HUES6 (cell line): ENCODE results near the gene CHCHD4.

ENCODE experiments used
- H3K27ac ChIP-seq: 2 replicates; pipeline ENCODE4 v1.7.0; 2013; ENCODE audit warnings: low read depth, mild to moderate bottlenecking, low read length, inconsistent platforms
- H3K27me3 ChIP-seq: 2 replicates; pipeline ENCODE4 v1.6.1; 2013; ENCODE audit warnings: low read length; ENCODE audit not compliant: control insufficient read depth, insufficient read depth
- H3K36me3 ChIP-seq: 2 replicates; pipeline ENCODE4 v1.6.1; 2013; ENCODE audit warnings: low read length; ENCODE audit not compliant: control insufficient read depth, insufficient read depth
- H3K4me1 ChIP-seq: 2 replicates; pipeline ENCODE4 v1.6.1; 2013; ENCODE audit warnings: low read length; ENCODE audit not compliant: control insufficient read depth, insufficient read depth
- H3K4me3 ChIP-seq: 2 replicates; pipeline ENCODE4 v1.5.1; 2013; ENCODE audit warnings: low read depth, low read length
- H3K9ac ChIP-seq: one replicate; pipeline ENCODE4 v1.6.1; 2013; ENCODE audit warnings: mild to moderate bottlenecking, low read length
- H3K9me3 ChIP-seq: 2 replicates; pipeline ENCODE4 v1.6.1; 2013; ENCODE audit warnings: low read depth, low read length; ENCODE audit not compliant: control insufficient read depth, insufficient read depth

CHCHD4 gene

DNA sequence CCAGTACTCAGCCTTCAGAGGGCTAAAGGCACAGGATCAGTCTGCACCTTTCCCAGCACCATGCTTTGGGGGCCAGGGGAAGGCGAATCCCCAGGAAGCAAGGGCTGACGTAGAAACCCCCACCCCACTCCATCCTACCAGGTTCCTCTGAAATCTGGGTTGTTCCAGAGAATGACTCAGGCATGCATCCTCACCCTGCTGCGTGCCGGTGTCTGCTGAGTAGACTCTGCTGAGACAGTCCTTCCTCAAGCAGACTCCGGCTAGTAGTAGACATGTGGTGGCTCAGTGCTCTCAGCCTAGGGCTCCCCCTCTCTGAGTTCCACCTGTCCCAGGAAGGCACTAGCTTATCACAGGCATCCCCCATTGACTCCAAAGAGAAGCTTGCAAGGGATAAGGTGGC, 9.2 kb upstream of the CHCHD4 start:
- H3K27ac ChIP-seq, result no peak overlapping the region
- no peak overlapping the region for H3K4me3 ChIP-seq
- H3K36me3 ChIP-seq, result peaks cover 97% of the 10 kb centered on the region
- no peaks in the 10 kb centered on the region for H3K9me3 ChIP-seq
- no peaks in the 10 kb centered on the region for H3K27me3 ChIP-seq
- H3K4me1 ChIP-seq, result no peaks in the 10 kb centered on the region
- H3K9ac ChIP-seq, result no peak overlapping the region

DNA sequence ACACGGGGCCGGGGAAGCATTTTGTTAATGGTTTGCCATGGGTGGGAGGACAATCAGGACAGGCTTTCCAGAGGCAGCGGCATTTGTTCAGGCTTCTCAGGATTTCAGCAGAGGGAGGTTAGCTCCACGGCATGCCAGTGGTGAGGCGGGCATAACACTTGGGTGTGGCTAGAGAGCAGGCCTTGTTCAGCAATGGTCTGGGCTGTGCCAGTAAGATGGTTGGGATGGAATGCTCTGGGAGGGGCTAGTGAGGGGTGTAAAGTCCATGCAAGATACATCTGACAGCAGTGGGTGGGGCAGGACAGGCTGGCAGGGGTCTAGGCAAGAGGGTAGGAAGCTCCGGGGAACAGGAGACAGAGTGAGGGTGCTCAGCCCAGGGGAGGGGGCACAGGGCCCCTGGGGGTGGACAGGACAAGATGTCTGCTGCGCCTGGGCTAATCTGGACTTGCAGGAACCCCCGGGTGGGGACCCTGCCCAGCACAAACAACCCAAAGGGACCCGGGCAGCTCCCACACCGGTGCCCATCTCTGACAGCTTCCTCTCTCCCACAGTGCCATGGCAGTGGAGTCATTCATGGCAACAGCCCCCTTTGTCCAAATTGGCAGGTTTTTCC, 8.6 kb upstream of the CHCHD4 start:
- Histone ChIP-seq H3K36me3 (peaks cover 95% of the 10 kb centered on the region), H3K4me1 (no peaks in the 10 kb centered on the region), H3K27ac (no peak overlapping the region), H3K4me3 (no peak overlapping the region), H3K9ac (no peak overlapping the region), H3K9me3 (no peaks in the 10 kb centered on the region), H3K27me3 (no peaks in the 10 kb centered on the region)

DNA sequence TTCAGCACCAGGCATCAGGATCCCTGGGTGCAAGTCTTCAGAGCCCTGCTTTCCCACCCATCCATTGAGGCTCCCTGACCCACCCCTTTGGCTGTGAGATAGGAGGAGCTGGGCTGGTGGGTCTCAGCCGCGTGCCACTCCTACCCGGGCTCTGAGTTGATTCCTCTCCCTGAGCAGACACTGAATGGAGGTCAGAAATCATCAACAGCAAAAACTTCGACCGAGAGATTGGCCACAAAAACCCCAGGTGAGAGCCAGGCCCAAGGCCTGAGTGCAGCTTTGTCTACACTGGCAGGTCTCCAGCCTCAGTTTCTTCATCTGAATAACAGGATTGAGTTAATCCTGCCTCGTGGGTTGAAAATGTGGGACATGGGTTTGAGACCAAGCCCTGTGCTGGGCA, 8.0 kb upstream of the CHCHD4 start:
- H3K9ac ChIP-seq, result no peak overlapping the region
- H3K36me3 ChIP-seq, result peaks cover 95% of the 10 kb centered on the region
- H3K27ac ChIP-seq, result no peak overlapping the region
- H3K27me3 ChIP-seq, result no peaks in the 10 kb centered on the region
- no peaks in the 10 kb centered on the region for H3K4me1 ChIP-seq
- no peak overlapping the region for H3K4me3 ChIP-seq
- no peaks in the 10 kb centered on the region for H3K9me3 ChIP-seq

- Histone ChIP-seq H3K36me3 (peaks cover 95% of the 10 kb centered on the region), H3K4me1 (no peaks in the 10 kb centered on the region), H3K9me3 (no peaks in the 10 kb centered on the region), H3K9ac (no peak overlapping the region), H3K27ac (no peak overlapping the region), H3K27me3 (no peaks in the 10 kb centered on the region), H3K4me3 (no peak overlapping the region)
These were observed 7.5 kb upstream of the CHCHD4 start for GRCh38 chr3:14132120-14132519.

GRCh38 chr3:14131134-14131533, 6.5 kb upstream of the CHCHD4 start:
- H3K27me3 ChIP-seq, result no peaks in the 10 kb centered on the region
- no peak overlapping the region for H3K27ac ChIP-seq
- H3K4me3 ChIP-seq, result no peak overlapping the region
- no peaks in the 10 kb centered on the region for H3K9me3 ChIP-seq
- H3K4me1 ChIP-seq, result peaks cover 4% of the 10 kb centered on the region; the same call in 1 of the 2 replicates
- peaks cover 90% of the 10 kb centered on the region for H3K36me3 ChIP-seq
- H3K9ac ChIP-seq, result no peak overlapping the region

DNA sequence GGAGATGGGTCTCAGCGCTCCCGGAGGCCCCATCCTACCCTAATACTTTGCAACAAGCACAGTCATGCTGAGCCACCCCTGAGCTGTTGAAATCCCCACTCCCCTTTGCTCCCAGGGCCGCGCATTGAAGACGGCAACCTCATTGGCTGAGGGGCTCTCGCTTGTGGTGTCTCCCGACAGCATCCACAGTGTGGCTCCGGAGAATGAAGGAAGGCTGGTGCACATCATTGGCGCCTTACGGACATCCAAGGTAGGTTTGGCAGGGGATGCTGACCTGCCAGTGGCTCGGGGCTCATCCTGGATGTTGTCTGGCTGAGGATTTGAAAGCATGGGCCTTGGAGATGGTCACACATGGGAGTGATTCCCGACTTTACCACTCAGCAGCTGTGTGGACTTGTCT, 6.0 kb upstream of the CHCHD4 start:
- Histone ChIP-seq H3K27ac (no peak overlapping the region), H3K9ac (no peak overlapping the region), H3K36me3 (peaks cover 86% of the 10 kb centered on the region), H3K4me3 (no peak overlapping the region), H3K27me3 (no peaks in the 10 kb centered on the region), H3K9me3 (no peaks in the 10 kb centered on the region), H3K4me1 (peaks cover 8% of the 10 kb centered on the region; the same call in 1 of the 2 replicates)

DNA sequence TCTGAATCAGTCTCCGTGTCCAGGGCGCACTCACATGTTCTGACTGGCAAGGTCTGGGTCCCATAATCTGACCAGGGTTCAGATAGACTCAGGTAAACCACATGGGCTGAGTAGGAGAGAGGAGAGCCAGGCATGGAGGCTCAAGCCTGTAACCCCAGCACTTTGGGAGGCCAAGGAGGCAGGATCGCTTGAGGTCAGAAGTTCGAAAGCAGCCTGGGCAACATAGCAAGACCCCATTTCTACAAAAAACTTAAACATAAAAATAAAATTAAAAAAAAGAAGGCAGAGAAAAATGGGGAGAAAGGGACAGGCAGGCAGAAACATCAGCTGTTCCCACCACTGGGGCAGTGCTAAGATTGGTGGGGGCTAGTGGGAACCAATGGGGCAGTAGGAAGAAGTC, 5.6 kb upstream of the CHCHD4 start:
- no peaks in the 10 kb centered on the region for H3K27me3 ChIP-seq
- H3K4me1 ChIP-seq, result peaks cover 8% of the 10 kb centered on the region; the same call in 1 of the 2 replicates
- H3K9me3 ChIP-seq, result no peaks in the 10 kb centered on the region
- H3K9ac ChIP-seq, result no peak overlapping the region
- H3K27ac ChIP-seq, result no peak overlapping the region
- no peak overlapping the region for H3K4me3 ChIP-seq
- peaks cover 81% of the 10 kb centered on the region for H3K36me3 ChIP-seq

DNA sequence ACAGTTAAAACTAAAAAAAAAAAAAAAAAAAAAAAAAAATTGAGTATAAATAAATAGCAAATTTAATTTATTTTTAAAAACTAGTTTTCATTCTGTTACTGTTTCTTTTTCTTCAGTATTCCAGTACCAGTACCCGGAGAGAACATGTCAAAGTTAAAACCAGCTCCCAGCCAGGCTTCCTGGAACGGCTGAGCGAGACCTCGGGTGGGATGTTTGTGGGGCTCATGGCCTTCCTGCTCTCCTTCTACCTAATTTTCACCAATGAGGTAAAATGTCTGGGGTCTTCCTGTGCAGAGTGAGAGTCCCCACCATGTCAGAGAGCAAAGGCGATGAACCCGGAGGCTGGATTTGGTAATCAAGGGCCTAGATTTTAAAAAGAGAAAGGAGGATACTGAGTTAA, 4.6 kb upstream of the CHCHD4 start:
- Histone ChIP-seq H3K9me3 (no peaks in the 10 kb centered on the region), H3K9ac (no peak overlapping the region), H3K4me1 (peaks cover 8% of the 10 kb centered on the region; the same call in 1 of the 2 replicates), H3K36me3 (peaks cover 72% of the 10 kb centered on the region), H3K27ac (no peak overlapping the region), H3K4me3 (no peak overlapping the region), H3K27me3 (no peaks in the 10 kb centered on the region)

GRCh38 chr3:14128724-14129123, 4.1 kb upstream of the CHCHD4 start:
- H3K9me3 ChIP-seq, result no peaks in the 10 kb centered on the region
- no peaks in the 10 kb centered on the region for H3K27me3 ChIP-seq
- H3K4me1 ChIP-seq, result peaks cover 10% of the 10 kb centered on the region
- H3K9ac ChIP-seq, result no peak overlapping the region
- H3K4me3 ChIP-seq, result no peak overlapping the region
- H3K36me3 ChIP-seq, result peaks cover 66% of the 10 kb centered on the region
- H3K27ac ChIP-seq, result no peak overlapping the region

DNA sequence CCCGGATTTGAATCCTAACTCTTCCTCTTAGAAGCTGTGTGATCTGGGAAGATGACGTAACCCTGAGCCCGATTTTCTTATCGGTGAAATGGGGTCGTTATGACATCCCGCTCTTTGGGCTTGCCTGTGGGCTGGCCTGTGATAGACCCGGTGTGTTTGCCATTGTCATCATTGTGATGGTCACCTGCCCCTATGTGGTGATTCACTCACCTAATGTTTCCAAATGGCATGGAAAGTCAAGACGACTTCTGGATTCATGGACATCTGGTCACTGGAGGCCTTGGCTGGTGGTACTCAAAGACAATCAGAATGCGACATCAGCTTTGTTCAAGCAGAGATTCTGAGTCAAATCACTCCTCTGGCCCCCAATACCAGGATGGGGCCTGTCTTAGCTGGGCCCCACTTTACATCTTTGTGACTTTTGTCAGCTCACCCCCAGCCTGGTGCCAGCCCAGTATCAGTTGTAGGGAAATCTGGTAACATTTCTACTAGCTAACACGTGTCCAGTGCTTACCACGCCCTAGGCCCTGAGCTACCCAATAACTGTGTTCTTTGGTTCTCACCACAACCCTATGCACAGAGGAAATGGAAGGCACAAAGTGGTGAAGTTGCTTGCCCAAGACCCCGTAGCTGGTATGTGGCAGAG, 3.0 kb upstream of the CHCHD4 start:
- no peak overlapping the region for H3K9ac ChIP-seq
- H3K4me3 ChIP-seq, result no peak overlapping the region
- peaks cover 55% of the 10 kb centered on the region for H3K36me3 ChIP-seq
- no peaks in the 10 kb centered on the region for H3K27me3 ChIP-seq
- no peaks in the 10 kb centered on the region for H3K9me3 ChIP-seq
- peaks cover 20% of the 10 kb centered on the region for H3K4me1 ChIP-seq
- H3K27ac ChIP-seq, result no peak overlapping the region

GRCh38 chr3:14126887-14127505, 2.3 kb upstream of the CHCHD4 start:
- H3K4me3 ChIP-seq, result no peak overlapping the region
- peaks cover 49% of the 10 kb centered on the region for H3K36me3 ChIP-seq
- H3K9me3 ChIP-seq, result no peaks in the 10 kb centered on the region
- no peaks in the 10 kb centered on the region for H3K27me3 ChIP-seq
- H3K4me1 ChIP-seq, result peaks cover 27% of the 10 kb centered on the region
- no peak overlapping the region for H3K27ac ChIP-seq
- no peak overlapping the region for H3K9ac ChIP-seq
